ENCODE results near the gene SEPTIN5.
"Not testable (repeated sequence)": the region's sequence is repeated elsewhere in the genome, so short reads cannot be mapped to it uniquely, and the experiment has no call there.

SEPTIN5 gene

DNA sequence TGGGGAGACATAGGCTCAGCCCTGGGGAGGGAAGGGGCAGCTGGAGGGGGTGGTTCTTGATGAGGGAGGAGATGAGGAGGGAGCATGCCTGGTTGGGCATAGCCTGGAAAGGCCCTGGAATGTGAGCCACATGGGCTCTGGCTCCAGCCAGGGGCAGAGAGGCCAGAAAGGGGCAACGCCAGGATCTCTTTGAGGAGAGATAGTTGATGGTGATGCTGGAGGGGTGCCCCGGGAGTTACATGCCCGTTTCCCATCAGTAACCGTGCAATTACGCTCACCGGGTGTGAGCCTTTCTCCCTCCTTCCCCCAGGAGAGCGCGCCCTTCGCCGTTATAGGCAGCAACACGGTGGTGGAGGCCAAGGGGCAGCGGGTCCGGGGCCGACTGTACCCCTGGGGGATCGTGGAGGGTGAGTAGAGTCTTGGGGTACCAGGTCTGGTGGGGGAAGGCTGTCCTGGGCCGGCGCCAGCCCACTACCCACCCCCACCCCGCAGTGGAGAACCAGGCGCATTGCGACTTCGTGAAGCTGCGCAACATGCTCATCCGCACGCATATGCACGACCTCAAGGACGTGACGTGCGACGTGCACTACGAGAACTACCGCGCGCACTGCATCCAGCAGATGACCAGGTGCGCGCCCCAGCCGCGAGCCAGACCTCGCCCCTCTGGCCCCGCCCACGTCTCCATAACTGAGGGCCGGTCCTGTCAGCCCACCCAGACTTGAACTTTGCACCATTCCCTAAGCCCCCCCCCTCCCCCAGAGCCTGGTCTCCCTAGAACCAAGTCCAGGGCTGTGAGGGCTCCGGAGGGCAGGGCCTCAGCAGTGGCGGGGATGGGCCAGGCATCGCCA is 7.3 kb downstream of the SEPTIN5 start:
- DNase-seq, result no peak

DNA sequence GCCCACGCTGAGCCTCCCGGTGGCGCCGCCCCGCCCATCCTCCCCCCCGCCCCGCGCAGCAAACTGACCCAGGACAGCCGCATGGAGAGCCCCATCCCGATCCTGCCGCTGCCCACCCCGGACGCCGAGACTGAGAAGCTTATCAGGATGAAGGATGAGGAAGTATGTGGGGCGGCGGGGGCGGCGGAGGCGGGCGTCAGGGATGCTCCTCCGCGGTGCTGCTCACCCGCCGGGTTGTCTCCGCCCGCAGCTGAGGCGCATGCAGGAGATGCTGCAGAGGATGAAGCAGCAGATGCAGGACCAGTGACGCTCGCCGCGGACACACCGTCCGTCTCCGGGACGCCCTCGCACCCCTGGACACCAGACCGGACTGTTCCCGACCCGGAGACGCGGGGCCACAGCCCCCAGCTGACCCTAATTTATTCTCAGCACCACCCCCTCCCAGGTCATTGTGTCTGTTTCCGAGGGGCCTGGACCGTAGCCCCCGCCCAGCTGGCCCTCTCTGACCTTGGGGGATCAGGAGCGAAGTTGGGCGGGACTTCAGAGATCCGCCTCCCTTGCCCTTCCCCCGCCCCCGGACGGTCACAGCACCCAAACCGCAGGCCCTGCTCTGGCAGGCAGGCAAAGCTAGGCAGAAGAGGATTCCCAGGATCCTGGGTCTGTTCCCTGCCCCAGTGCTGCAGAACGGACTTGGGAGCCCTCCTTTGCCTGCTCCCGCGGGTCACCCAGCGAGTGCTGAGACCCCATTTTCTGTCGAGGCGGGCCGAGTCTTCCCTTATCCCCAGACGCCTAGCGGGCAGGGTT is 8.1 kb downstream of the SEPTIN5 start:
- DNase-seq, result no peak

DNA sequence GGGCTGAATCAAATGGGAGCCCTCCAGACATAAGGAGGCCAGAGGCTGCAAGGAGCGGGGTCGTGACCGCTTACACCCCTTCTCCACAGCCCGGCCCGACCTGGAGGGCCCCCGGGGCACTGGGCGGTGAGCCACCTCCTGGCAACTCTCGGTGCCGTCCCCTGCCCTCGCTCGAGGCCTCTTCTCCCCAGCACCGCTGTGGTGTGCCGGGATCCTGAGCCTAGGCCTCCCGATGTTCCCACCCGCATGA is 8.6 kb downstream of the SEPTIN5 start:
- DNase-seq, result no peak

DNA sequence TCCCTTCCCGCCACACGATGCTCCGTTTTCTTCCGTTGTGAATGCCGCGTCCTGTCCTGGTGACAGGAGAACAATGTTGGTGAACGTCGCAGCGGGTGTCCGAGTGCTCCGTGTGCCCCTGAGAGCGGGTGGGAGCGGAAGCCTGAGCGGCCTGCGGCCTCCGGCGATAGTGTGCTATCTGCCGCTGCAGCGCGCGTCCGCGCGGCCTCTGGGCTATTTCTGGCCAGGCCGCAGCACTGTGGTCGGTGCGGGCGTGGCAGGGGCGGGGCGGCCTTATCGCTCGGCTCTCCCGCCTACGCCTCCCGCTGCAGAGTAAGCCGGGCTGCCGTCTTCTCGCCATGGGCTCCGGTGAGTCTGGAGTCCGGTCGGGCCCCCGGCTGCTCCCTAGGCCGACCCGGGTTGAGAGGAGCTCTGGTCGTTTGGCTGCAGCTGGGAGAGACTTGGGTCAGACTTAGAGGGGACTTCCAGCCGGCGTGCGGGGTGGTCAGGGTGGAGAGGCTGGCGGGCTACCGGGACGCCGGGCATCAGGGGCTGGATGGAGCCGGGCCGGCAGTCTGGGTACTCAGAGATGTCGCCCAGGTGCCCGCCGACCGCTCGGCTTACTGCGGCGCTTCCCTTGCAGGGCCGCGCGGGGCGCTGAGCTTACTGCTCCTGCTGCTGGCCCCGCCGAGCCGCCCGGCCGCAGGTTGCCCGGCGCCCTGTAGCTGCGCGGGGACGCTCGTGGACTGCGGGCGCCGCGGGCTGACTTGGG is 9.1 kb downstream of the SEPTIN5 start, which contains the start of gene GP1BB:
TSS of gene GP1BB (plus strand) at position 308 of the 751 bp plus-strand sequence. CDS start at position 339, 31 bp downstream.
- DNase-seq, result no peak

DNA sequence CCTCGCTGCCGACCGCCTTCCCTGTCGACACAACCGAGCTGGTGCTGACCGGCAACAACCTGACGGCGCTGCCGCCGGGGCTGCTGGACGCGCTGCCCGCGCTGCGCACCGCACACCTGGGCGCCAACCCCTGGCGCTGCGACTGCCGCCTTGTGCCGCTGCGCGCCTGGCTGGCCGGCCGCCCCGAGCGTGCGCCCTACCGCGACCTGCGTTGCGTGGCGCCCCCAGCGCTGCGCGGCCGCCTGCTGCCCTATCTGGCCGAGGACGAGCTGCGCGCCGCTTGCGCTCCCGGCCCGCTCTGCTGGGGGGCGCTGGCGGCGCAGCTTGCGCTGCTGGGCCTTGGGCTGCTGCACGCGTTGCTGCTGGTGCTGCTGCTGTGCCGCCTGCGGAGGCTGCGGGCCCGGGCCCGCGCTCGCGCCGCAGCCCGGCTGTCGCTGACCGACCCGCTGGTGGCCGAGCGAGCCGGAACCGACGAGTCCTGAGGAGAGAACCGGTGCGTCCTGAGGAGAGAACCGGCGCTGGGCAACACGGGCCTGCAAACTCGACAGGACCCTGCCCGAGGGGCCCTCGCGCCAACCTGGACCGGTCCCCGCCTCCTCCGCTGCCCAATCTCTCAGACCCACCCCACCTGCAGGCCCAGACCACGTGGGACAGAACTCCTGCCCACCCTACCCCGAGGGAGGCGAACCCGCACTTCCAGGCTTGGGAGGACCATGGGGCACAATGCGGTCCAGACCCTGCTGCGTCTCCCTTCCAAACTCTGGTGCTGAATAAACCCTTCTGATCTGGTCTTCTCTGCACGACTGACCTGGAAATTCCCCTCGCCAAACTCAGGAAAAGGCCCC is 9.9 kb downstream of the SEPTIN5 start:
- DNase-seq, result no peak

DNA sequence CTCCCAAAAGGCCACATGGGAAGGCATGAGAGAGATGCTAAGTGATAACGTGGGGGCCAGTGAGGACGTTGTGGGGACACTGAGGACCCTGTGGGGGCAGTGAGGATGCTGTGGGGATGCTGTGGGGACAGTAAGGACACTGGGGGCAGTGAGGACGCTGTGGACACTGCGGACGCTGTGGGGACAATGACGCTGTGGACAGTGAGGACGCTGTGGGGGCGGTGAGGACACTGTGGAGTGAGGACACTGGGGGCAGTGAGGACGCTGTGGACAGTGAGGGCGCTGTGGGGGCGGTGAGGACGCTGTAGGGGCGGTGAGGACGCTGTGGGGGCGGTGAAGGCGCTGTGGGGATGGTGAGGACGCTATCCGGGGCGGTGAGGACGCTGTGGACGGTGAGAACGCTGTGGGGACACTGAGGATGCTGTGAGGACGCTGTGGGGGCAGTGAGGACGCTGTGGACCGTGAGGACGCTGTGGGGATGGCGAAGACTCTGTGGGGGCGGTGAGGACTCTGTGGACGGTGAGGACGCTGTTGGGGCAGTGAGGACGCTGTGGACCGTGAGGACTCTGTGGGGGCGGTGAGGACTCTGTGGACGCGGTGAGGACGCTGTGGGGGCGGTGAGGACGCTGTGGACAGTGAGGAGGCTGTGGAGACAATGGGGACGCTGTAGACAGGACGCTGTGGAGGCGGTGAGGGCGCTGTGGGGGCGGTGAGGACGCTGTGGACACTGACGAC is 10.8 kb downstream of the SEPTIN5 start:
- no peak for DNase-seq

DNA sequence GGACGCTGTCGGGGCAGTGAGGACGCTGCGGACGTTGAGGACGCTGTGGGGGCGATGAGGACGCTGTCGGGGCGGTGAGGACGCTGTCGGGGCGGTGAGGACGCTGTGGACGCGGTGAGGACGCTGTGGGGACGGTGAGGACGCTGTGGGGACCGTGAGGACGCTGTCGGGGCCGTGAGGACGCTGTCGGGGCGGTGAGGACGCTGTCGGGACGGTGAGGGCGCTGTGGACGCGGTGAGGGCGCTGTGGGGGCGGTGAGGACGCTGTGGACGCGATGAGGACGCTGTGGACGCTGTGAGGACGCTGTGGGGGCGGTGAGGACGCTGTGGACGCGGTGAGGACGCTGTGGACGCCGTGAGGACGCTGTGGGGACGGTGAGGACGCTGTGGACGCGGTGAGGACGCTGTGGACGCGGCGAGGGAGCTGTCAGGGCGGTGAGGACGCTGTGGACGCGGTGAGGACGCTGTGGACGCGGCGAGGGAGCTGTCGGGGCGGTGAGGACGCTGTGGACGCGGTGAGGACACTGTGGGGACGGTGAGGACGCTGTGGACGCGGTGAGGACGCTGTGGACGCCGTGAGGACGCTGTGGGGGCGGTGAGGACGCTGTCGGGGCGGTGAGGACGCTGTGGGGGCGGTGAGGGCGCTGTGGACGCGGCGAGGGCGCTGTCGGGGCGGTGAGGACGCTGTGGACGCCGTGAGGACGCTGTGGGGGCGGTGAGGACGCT is 11.9 kb downstream of the SEPTIN5 start:
- not testable (repeated sequence) for DNase-seq

DNA sequence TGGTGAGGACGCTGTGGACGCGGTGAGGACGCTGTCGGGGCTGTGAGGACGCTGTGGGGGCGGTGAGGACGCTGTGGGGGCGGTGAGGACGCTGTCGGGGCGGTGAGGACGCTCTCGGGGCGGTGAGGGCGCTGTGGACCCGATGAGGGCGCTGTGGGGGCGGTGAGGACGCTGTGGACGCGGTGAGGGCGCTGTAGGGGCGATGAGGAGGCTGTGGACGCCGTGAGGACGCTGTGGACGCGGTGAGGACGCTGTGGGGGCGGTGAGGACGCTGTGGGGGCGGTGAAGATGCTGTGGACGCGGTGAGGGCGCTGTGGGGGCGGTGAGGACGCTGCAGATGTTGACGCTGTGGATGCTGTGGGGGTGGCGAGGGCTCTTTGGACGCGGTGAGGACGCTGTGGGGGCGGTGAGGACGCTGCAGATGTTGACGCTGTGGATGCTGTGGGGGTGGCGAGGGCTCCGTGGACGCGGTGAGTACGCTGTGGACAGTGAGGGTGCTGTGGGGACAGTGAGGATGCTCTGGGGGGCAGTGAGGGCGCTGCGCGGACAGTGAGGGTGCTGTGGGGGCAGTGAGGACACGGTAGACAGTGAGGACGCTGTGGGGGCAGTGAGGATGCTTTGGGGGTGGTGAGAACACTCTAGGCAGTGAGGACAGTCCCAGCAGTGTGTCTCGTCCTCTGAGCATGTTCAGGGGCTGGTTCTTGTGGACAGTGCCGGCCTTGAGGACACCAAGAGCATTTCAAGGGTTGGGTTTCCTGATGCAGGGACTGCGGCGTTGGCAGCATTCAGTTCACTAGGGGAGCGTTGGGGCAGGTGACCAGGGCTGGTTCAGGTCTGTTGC is 13.2 kb downstream of the SEPTIN5 start:
- no peak for DNase-seq

DNA sequence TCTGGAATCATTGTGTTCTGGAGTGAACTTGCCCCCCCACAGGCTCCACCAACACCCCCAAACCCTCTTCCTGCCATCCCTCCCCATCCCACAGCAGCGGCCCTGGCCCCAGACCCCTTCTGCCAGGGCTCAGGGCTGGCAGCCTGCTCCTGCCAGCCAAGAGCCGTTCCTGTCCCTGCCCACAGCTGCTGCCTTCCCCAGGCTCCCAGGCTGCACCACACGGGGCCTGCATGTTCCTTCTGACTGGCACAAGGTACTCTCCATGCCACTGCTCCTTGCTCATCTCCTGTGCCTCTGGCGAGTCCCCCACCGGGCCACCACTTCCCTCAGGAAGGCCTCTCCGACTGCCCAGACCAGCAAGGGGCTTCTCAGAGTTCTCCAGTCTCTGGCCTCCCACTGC is 14.0 kb downstream of the SEPTIN5 start:
- no peak for DNase-seq

DNA sequence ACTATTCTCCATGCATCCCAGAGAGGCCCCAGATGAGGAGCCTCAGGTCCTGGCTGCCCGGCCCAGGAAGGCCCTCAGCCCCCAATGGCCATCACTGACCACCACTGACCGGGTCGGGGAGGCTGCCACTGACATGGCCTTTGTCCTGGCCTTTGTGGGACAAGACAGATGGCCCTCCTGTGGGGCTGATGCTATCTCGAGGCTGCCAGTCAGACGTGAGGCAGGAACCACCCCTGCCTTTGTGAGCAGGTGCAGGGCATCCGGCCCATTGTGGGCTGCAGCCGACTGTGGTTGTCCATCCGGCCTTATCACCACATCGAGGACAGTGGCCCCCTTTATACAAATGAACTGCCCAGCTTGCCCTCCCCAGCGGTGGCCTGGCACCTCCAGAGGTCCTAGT is 14.5 kb downstream of the SEPTIN5 start:
- no peak for DNase-seq

DNA sequence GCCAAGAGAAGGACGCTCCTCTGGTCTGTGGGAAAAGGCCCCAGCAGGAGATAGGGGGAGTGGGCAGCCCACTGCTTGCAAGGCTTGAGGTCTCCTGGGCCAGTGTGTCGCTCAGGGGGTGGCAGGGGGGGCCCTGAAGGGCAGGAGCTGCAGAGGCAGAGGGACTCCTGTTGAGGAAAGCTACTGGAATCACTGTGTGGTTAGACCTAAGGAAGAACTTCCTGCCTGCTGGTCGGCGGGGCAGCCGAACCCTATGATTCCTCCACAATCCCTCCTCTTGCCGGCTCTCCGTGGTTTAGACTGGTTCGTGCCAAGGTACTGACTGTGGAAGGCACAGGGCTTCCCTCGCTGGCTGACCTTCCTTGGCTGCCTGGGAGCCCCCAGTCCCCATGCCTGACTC is 15.2 kb downstream of the SEPTIN5 start:
- DNase-seq, result no peak

DNA sequence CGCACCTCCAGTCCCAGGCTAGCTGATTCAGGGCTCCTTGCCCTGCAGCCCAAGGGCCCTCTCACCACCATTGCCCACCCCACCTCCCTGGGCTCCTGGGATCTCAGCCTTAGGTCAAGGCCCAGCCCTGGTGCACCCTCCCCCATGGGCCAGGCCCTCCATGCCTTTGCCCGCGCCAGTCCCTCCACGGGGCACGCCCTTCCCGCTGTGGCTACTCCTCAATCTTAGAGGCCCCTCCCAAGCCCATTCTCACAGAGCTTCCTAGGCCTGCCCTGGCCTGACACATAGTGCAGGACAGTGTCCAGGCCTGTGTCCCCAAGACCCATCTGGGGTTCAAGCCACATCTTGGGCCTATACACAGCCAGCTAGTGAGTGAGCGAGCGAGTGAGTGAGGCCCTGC is 15.9 kb downstream of the SEPTIN5 start:
- no peak for DNase-seq

DNA sequence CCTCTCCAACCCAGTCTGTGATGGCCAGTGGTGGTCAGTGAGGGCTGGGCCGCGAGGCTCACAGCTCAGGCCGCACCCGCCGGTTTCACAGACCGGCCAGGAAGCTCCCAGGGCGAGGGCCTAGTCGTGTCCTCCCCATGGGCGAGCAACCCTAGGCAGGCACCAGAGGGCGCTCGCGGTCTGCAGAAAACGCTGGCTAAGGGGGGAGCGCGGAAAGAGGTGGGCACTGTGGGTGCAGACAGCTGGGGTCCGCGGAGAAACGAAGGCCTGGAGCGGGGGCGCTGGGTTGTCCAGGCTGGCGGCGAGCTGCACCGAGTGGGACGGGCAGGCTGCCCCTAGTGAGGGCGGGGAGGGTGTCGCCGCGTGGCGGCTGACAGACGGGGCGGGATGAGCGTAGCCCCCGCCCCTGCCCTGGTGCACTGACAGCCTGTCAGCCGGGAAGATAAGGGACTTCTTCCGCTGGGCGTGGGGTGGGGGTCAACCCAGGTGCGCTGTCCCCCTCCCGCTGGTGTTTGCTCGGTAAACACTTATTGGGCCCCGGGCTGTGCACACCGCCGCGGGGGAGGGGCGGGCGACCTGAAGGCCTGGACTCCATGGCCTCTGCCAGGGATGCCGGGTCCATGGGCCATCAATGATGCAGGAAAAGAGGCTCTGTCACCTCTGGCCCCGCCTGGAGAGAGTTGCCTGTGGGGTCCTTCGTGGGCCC is 16.5 kb downstream of the SEPTIN5 start:
- DNase-seq, result peak; percentile 73

DNA sequence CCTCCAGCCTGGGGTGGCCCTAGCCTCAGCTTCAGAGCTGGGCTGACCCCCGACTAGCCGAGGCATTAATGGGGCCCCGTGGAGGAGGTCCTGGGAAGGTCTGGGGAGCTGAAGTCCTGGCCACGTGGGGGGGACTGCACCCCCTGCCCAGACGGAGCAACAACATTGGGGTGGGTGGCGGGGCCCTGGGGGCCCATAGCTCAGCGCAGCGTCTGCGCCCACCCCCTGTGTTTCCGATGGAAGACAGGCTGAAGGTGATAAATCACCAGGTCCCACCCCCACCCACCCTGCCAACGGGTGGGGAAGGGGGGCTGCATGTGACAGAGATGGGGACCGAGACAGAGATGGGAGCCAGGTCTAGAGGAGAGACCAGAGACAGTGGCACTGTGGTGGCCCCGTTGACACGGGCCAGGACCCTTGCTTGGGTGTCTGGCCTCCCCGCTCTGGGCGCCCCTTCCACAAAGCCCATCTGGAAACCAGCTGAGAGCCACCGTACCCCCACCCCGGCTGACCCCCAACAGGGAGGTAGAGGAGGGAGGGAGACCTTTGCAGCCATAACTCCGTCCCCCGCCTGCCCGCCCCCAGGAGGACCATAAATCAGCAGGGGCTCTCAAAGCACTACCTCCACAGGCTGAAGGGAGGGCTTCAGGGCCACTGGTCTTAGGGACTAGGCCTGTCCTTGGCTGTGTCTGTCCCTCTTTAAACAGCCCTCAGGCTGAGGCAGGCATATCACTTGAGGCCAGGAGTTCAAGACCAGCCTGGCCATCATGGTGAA is 17.2 kb downstream of the SEPTIN5 start:
- DNase-seq, result no peak

DNA sequence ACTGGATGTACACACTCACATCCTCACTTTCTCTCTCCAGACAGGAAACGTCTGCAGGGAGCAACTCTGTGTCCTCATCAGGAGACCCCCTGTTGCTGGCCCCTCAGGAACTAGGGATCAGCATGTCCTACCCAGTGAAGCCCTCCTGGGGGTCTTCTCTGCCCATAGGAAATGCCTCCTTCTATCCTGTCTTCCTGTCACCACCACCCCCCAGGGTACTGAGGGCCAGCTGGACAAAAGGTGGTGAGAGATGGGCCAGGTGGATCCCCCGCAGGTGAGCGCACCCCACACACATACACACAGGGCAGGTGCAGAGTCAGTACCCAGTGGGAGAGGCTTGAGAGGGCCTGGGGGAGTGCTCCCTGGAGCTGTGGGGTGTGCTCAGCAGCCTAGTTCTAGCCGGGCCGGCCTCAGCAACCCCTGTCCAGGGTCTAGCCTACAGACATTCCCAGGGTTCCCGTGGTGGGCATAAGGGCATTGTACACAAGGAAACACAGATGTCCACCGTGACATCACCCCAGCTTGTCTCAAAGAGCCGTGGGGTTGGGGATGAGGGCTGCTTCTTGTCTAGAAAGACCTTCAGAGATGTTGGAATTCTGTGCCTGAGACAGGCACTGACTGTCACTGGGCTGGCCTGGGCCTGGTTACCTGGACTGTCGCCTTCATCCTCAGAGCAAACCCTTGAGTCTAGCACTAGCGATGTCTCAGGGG is 18.3 kb downstream of the SEPTIN5 start:
- DNase-seq, result no peak

DNA sequence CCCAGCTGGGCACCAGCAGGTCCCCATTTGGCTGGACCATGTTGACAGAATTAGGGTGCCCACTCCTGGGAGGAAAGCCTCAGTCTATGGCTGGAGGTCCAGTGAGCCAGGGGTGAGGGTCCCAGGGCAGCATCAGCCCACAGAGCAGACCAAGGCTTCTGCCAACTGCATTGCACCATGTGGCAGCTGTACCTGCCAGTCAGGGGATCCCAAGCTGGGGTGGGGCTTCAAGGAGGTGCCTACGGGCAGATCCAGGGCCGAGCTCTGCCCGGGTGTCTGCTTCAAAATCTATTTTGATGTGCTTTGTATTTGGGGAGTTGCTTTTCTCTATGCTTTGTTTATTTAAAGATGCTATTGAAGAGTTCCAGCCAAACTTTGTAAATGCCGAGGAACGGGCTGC is 19.5 kb downstream of the SEPTIN5 start:
- DNase-seq, result no peak

DNA sequence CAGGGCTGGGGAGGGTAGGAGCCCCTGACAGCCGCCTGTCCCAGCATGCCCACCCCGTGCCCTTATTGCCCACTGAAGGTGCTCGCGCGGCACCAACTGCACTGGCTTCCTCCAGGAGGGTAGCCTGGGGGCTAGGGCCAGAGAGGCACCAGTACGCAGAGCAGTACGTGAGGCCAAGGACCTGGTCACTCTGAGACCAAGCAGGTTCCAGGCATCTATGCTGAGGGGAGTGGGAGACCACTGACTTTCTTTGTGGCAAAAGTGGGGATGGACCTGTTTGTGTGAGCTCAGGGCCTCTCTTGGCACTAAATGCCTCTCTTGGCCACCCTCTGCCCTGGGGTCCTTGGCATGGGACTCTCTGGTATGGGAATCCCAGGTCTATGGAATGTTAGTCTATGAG is 19.9 kb downstream of the SEPTIN5 start:
- no peak for DNase-seq

DNA sequence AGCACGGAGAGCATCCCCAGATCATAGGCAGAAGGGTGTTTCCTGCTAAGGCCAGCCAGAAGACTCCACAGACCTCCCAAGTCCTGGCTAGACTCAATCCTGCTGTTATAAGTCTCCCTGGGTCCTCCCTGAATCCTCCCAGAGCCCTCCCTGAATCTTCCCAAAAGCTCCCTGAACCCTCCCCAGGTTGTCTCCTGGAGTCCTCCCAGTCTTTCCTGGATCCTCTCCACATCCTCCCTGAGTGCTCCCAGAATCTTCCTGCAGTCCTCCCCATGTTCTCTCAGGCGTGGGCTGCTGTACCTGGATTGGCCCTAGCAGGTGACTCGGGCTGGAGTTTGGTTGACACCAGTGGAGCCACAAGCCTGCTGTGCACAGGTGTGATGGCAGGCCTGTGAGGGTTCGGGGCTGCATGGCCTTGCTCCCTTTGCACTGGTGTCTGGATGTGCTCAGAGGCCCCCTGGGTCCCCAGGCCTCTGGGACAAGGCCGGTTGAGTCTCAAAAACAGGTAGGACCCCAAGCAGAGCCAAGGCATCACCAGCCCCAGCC is 20.6 kb downstream of the SEPTIN5 start:
- DNase-seq, result no peak
